Endodermal cell (in vitro differentiated cells): Measurements from ENCODE around the gene FTCD. TPM values are rescaled to one million over a fixed set of nuclear protein-coding genes. Genes with fewer than 3 reads are reported as not detected.

Source experiments
- DNase-seq: peaks from one replicate; pipeline ENCODE4 v3.0.0-alpha.2; 2017
- H3K27ac ChIP-seq: 2 replicates; pipeline ENCODE4 v1.5.1; 2013; ENCODE audit warnings: mild to moderate bottlenecking, low read depth, low read length, moderate library complexity
- H3K27me3 ChIP-seq: 2 replicates; pipeline ENCODE4 v1.6.1; 2013; ENCODE audit warnings: mild to moderate bottlenecking, low read length, moderate library complexity; ENCODE audit not compliant: insufficient read depth, control insufficient read depth, poor library complexity, severe bottlenecking
- H3K36me3 ChIP-seq: 2 replicates; pipeline ENCODE4 v1.7.0; 2013; ENCODE audit warnings: mild to moderate bottlenecking, low read length, moderate library complexity; ENCODE audit not compliant: control insufficient read depth, insufficient read depth
- H3K4me1 ChIP-seq: one replicate; pipeline ENCODE4 v1.7.0; 2013; ENCODE audit warnings: low read length; ENCODE audit not compliant: control insufficient read depth, insufficient read depth
- H3K4me3 ChIP-seq: 2 replicates; pipeline ENCODE4 v1.5.1; 2013; ENCODE audit warnings: mild to moderate bottlenecking, low read length, moderate library complexity
- H3K9ac ChIP-seq: 2 replicates; pipeline ENCODE4 v1.6.1; 2013; ENCODE audit warnings: mild to moderate bottlenecking, low read length, moderate library complexity; ENCODE audit not compliant: poor library complexity, severe bottlenecking; ENCODE audit errors: extremely low read depth
- H3K9me3 ChIP-seq: 2 replicates; pipeline ENCODE4 v1.6.1; 2013; ENCODE audit warnings: mild to moderate bottlenecking, low read length, moderate library complexity; ENCODE audit not compliant: control insufficient read depth
- H3K27ac Mint-ChIP-seq: 2 replicates; pipeline ENCODE4 v1.8.0; 2020; ENCODE audit warnings: mixed read lengths
- H3K27me3 Mint-ChIP-seq: 2 replicates; pipeline ENCODE4 v1.8.0; 2021; ENCODE audit warnings: mild to moderate bottlenecking, mixed read lengths; ENCODE audit not compliant: insufficient read depth
- H3K36me3 Mint-ChIP-seq: 2 replicates; pipeline ENCODE4 v1.8.0; 2020; ENCODE audit warnings: low read depth, mixed read lengths
- H3K4me1 Mint-ChIP-seq: 2 replicates; pipeline ENCODE4 v1.8.0; 2020; ENCODE audit warnings: mixed read lengths
- H3K4me3 Mint-ChIP-seq: 2 replicates; pipeline ENCODE4 v1.8.0; 2020; ENCODE audit warnings: mild to moderate bottlenecking, moderate library complexity, mixed read lengths
- H3K9me3 Mint-ChIP-seq: 2 replicates; pipeline ENCODE4 v1.8.0; 2020; ENCODE audit warnings: mild to moderate bottlenecking, mixed read lengths
- CTCF ChIP-seq: fragments of 200-600 bp; sonication (generic); conservative IDR thresholded peaks from 2 replicates; pipeline ENCODE4 v1.5.0; 2021; ENCODE audit warnings: antibody characterized with exemption, mild to moderate bottlenecking
- WGBS, 2 experiments: methylation state at CpG; one replicate each; pipeline versions ENCODE4 v1.1.5 to v1.1.7; 2013; ENCODE audit warnings: missing lambda C conversion rate in 2 of 2, mixed read lengths in 1 of 2; ENCODE audit not compliant: insufficient coverage in 1 of 2, insufficient read length in 1 of 2; 5-methylcytosine and 5-hydroxymethylcytosine counted together
- total RNA-seq, 2 donors: library from RNA; stranded (reverse); fragmentation: NEBNext Ultra II Directional in 1 of 2; extraction: Animal tissue kit (Norgen Biotek cat#: 25700) in 1 of 2; gene quantifications; 2 replicates in 1 of 2; 3 replicates in 1 of 2; pipeline ENCODE4 v1.2.1, GENCODE V29; 2021

FTCD gene
- total RNA-seq, 2 donors from 2014 or later, result 3.5 to 4.6 TPM

GRCh38 chr21:46159841-46160656, 4.7 kb upstream of the FTCD start:
- no peaks in the 10 kb centered on the region for H3K4me1 Mint-ChIP-seq
- Histone ChIP-seq H3K36me3 (peaks cover 6% of the 10 kb centered on the region), H3K9me3 (no peaks in the 10 kb centered on the region), H3K4me3 (no peak overlapping the region), H3K9ac (no peak overlapping the region), H3K27me3 (no peaks in the 10 kb centered on the region), H3K27ac (no peak overlapping the region), H3K4me1 (no peaks in the 10 kb centered on the region)
- no peak for DNase-seq
- 94 to 97% methylated on average over 14 to 31 of the region's 32 CpGs for WGBS, 2 experiments
- H3K4me3 Mint-ChIP-seq, result no peak overlapping the region
- no peaks in the 10 kb centered on the region for H3K27me3 Mint-ChIP-seq
- no peak for TF ChIP-seq CTCF
- peaks cover 19% of the 10 kb centered on the region for H3K9me3 Mint-ChIP-seq
- H3K36me3 Mint-ChIP-seq, result peaks cover 35% of the 10 kb centered on the region
- H3K27ac Mint-ChIP-seq, result no peak overlapping the region

- no peak for DNase-seq
- Histone ChIP-seq H3K9ac (no peak overlapping the region), H3K27me3 (no peaks in the 10 kb centered on the region), H3K9me3 (no peaks in the 10 kb centered on the region), H3K36me3 (peaks cover 6% of the 10 kb centered on the region), H3K4me3 (no peak overlapping the region), H3K4me1 (no peaks in the 10 kb centered on the region), H3K27ac (no peak overlapping the region)
- 93 to 95% methylated on average over 11 to 12 of the region's 12 CpGs for WGBS, 2 experiments
- Mint-ChIP-seq H3K9me3 (peaks cover 19% of the 10 kb centered on the region), H3K4me3 (no peak overlapping the region), H3K36me3 (peaks cover 30% of the 10 kb centered on the region), H3K4me1 (no peaks in the 10 kb centered on the region), H3K27me3 (no peaks in the 10 kb centered on the region), H3K27ac (no peak overlapping the region)
- no peak for TF ChIP-seq CTCF
Observed at GRCh38 chr21:46159390-46159789, 4.0 kb upstream of the FTCD start.

GRCh38 chr21:46158666-46159300, 3.4 kb upstream of the FTCD start:
- Histone ChIP-seq H3K9ac (no peak overlapping the region), H3K4me1 (peaks cover under 1% of the 10 kb centered on the region), H3K27me3 (no peaks in the 10 kb centered on the region), H3K9me3 (no peaks in the 10 kb centered on the region), H3K36me3 (peaks cover 6% of the 10 kb centered on the region), H3K27ac (no peak overlapping the region), H3K4me3 (no peak overlapping the region)
- no peak for DNase-seq
- Mint-ChIP-seq H3K9me3 (peaks cover 19% of the 10 kb centered on the region), H3K27ac (no peak overlapping the region), H3K4me1 (no peaks in the 10 kb centered on the region), H3K27me3 (no peaks in the 10 kb centered on the region), H3K4me3 (no peak overlapping the region), H3K36me3 (peaks cover 24% of the 10 kb centered on the region)
- 91 to 100% methylated on average over 7 to 10 of the region's 10 CpGs for WGBS, 2 experiments
- TF ChIP-seq CTCF, result no peak
